Measurements from ENCODE around the gene C11orf65.

The C11orf65 gene

GRCh38 chr11:108495326-108495725, 28.0 kb upstream of the C11orf65 start:
- H3K27me3 ChIP-seq (ENCODE audit: insufficient read depth, low read length, poor library complexity): no peaks in the 10 kb centered on the region
- H3K36me3 ChIP-seq (ENCODE audit: insufficient read depth, low read length): peaks cover 29% of the 10 kb centered on the region
- H3K27ac ChIP-seq (ENCODE audit: low read length): no peak overlapping the region
- DNase-seq (no peak), ATAC-seq (ENCODE audit: insufficient read depth, low read depth) (no peak)
- peaks cover 83% of the 10 kb centered on the region for H3K79me2 ChIP-seq (ENCODE audit: insufficient read depth, low read length)
- no peak overlapping the region for H2AFZ ChIP-seq (ENCODE audit: low read depth, low read length)
- no peaks in the 10 kb centered on the region for H3K9me3 ChIP-seq (ENCODE audit: insufficient read depth, low read length, severe bottlenecking)
- H3K4me3 ChIP-seq (ENCODE audit: low read depth in 1 of 2, low read length in 2 of 2): no peak overlapping the region
- H3K9ac ChIP-seq (ENCODE audit: low read depth, low read length): no peak overlapping the region
- TF ChIP-seq CTCF (IDR thresholded peaks at IDR 0.05; ENCODE audit: borderline replicate concordance, extremely low read depth, low read length, poor library complexity, severe bottlenecking) (no peak), EZH2 (IDR thresholded peaks at IDR 0.05; ENCODE audit: borderline replicate concordance, low read depth, low read length, severe bottlenecking) (no peak)
- H3K4me2 ChIP-seq (ENCODE audit: insufficient read depth, low read length): peak overlapping the region; percentile 47
- H4K20me1 ChIP-seq (ENCODE audit: insufficient read depth, low read length): no peaks in the 10 kb centered on the region
- H3K4me1 ChIP-seq (ENCODE audit: insufficient read depth, low read length): peaks cover 53% of the 10 kb centered on the region

DNA sequence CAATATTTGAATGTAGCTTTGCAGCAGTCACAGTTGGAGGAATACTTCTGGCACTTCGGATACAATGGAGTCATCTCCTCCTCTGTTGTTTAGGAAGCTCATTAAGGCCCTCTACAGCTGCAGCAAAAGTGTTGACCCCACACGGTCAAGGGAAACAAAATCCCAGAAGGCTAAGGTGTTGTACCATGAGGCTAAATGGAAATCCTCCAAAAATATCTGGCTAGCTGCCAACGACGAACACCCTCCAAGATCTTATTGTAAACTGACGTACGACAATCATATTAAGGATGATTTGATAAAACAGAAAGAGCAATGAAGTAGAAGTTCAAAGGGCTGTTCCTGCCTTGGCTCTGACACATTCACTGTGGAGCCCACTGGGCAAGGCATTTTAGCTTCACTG, 26.9 kb upstream of the C11orf65 start:
- Histone ChIP-seq H3K9me3 (ENCODE audit: insufficient read depth, low read length, severe bottlenecking) (no peaks in the 10 kb centered on the region), H3K4me2 (ENCODE audit: insufficient read depth, low read length) (peak overlapping the region; percentile 38), H3K27me3 (ENCODE audit: insufficient read depth, low read length, poor library complexity) (no peaks in the 10 kb centered on the region), H4K20me1 (ENCODE audit: insufficient read depth, low read length) (no peaks in the 10 kb centered on the region), H3K4me3 (ENCODE audit: low read depth in 1 of 2, low read length in 2 of 2) (no peak overlapping the region), H3K27ac (ENCODE audit: low read length) (no peak overlapping the region), H2AFZ (ENCODE audit: low read depth, low read length) (no peak overlapping the region), H3K36me3 (ENCODE audit: insufficient read depth, low read length) (peaks cover 40% of the 10 kb centered on the region), H3K4me1 (ENCODE audit: insufficient read depth, low read length) (peaks cover 47% of the 10 kb centered on the region), H3K9ac (ENCODE audit: low read depth, low read length) (no peak overlapping the region), H3K79me2 (ENCODE audit: insufficient read depth, low read length) (peaks cover 82% of the 10 kb centered on the region)
- DNase-seq (no peak), ATAC-seq (ENCODE audit: insufficient read depth, low read depth) (no peak)
- TF ChIP-seq EZH2 (IDR thresholded peaks at IDR 0.05; ENCODE audit: borderline replicate concordance, low read depth, low read length, severe bottlenecking) (no peak), CTCF (IDR thresholded peaks at IDR 0.05; ENCODE audit: borderline replicate concordance, extremely low read depth, low read length, poor library complexity, severe bottlenecking) (no peak)

- H3K27me3 ChIP-seq (ENCODE audit: insufficient read depth, low read length, poor library complexity): no peaks in the 10 kb centered on the region
- ATAC-seq (ENCODE audit: insufficient read depth, low read depth) (no peak), DNase-seq (no peak)
- peaks cover 61% of the 10 kb centered on the region for H3K36me3 ChIP-seq (ENCODE audit: insufficient read depth, low read length)
- no peaks in the 10 kb centered on the region for H3K9me3 ChIP-seq (ENCODE audit: insufficient read depth, low read length, severe bottlenecking)
- H2AFZ ChIP-seq (ENCODE audit: low read depth, low read length): no peak overlapping the region
- H3K9ac ChIP-seq (ENCODE audit: low read depth, low read length): no peak overlapping the region
- H3K27ac ChIP-seq (ENCODE audit: low read length): no peak overlapping the region
- H3K79me2 ChIP-seq (ENCODE audit: insufficient read depth, low read length): peaks cover 60% of the 10 kb centered on the region
- H3K4me2 ChIP-seq (ENCODE audit: insufficient read depth, low read length): no peak overlapping the region
- no peak overlapping the region for H3K4me3 ChIP-seq (ENCODE audit: low read depth in 1 of 2, low read length in 2 of 2)
- H3K4me1 ChIP-seq (ENCODE audit: insufficient read depth, low read length): peaks cover 34% of the 10 kb centered on the region
- H4K20me1 ChIP-seq (ENCODE audit: insufficient read depth, low read length): no peaks in the 10 kb centered on the region
- no peak for TF ChIP-seq CTCF (IDR thresholded peaks at IDR 0.05; ENCODE audit: borderline replicate concordance, extremely low read depth, low read length, poor library complexity, severe bottlenecking)
- no peak for TF ChIP-seq EZH2 (IDR thresholded peaks at IDR 0.05; ENCODE audit: borderline replicate concordance, low read depth, low read length, severe bottlenecking)
Measured at GRCh38 chr11:108491936-108492335, 24.6 kb upstream of the C11orf65 start.

- Histone ChIP-seq H3K9ac (ENCODE audit: low read depth, low read length) (no peak overlapping the region), H4K20me1 (ENCODE audit: insufficient read depth, low read length) (no peaks in the 10 kb centered on the region), H3K9me3 (ENCODE audit: insufficient read depth, low read length, severe bottlenecking) (no peaks in the 10 kb centered on the region), H2AFZ (ENCODE audit: low read depth, low read length) (no peak overlapping the region), H3K27ac (ENCODE audit: low read length) (no peak overlapping the region), H3K79me2 (ENCODE audit: insufficient read depth, low read length) (peaks cover 10% of the 10 kb centered on the region; the same call in 1 of the 2 replicates), H3K4me3 (ENCODE audit: low read depth in 1 of 2, low read length in 2 of 2) (no peak overlapping the region), H3K4me1 (ENCODE audit: insufficient read depth, low read length) (no peaks in the 10 kb centered on the region), H3K27me3 (ENCODE audit: insufficient read depth, low read length, poor library complexity) (no peaks in the 10 kb centered on the region), H3K36me3 (ENCODE audit: insufficient read depth, low read length) (peaks cover 92% of the 10 kb centered on the region), H3K4me2 (ENCODE audit: insufficient read depth, low read length) (no peak overlapping the region)
- ATAC-seq (ENCODE audit: insufficient read depth, low read depth) (no peak), DNase-seq (no peak)
- TF ChIP-seq CTCF (IDR thresholded peaks at IDR 0.05; ENCODE audit: borderline replicate concordance, extremely low read depth, low read length, poor library complexity, severe bottlenecking) (no peak), EZH2 (IDR thresholded peaks at IDR 0.05; ENCODE audit: borderline replicate concordance, low read depth, low read length, severe bottlenecking) (no peak)
Measured at GRCh38 chr11:108486828-108487227, 19.5 kb upstream of the C11orf65 start.

All from DND-41 (cell line).